SK-N-MC (cell line): ENCODE results near the gene PRKCI.

Source experiments
- DNase-seq: peaks from one replicate; pipeline ENCODE4 v3.0.0-alpha.2; 2011; ENCODE audit warnings: low read depth, low spot score
- H3K27ac ChIP-seq: fragments of 200-600 bp; sonication (generic); 2 replicates; pipeline ENCODE4 v1.5.1; 2016; ENCODE audit warnings: mixed run types
- H3K36me3 ChIP-seq: fragments of 200-600 bp; sonication (generic); 2 replicates; pipeline ENCODE4 v1.6.1; 2017; ENCODE audit warnings: antibody characterized with exemption, low read length, mixed read lengths; ENCODE audit not compliant: insufficient read depth
- H3K4me3 ChIP-seq: fragments of 200-600 bp; sonication (generic); 2 replicates; pipeline ENCODE4 v1.5.1; 2016
- H3K9ac ChIP-seq: fragments of 200-600 bp; sonication (generic); 2 replicates; pipeline ENCODE4 v1.8.0; 2017; ENCODE audit warnings: mixed run types, mixed read lengths; ENCODE audit not compliant: insufficient read length
- H3K9me3 ChIP-seq: fragments of 200-600 bp; sonication (generic); 2 replicates; pipeline ENCODE4 v1.6.1; 2017; ENCODE audit warnings: low read depth, mild to moderate bottlenecking, antibody characterized with exemption, low read length, moderate library complexity, mixed read lengths
- EZH2 ChIP-seq: fragments of 200-600 bp; sonication (generic); IDR thresholded peaks from one replicate; pipeline ENCODE4 v1.6.1; 2017; ENCODE audit warnings: antibody characterized with exemption
- FOXP2 ChIP-seq: optimal IDR thresholded peaks from 2 replicates; pipeline ENCODE3; 2011; ENCODE audit warnings: mild to moderate bottlenecking, moderate library complexity; ENCODE audit not compliant: insufficient read depth; ENCODE audit errors: extremely low read length, control extremely low read depth
- POLR2AphosphoS5 ChIP-seq: IDR thresholded peaks from 2 replicates; pipeline ENCODE4 v1.6.1; 2012; ENCODE audit warnings: mild to moderate bottlenecking, low read depth, low read length, borderline replicate concordance

Gene PRKCI

DNA sequence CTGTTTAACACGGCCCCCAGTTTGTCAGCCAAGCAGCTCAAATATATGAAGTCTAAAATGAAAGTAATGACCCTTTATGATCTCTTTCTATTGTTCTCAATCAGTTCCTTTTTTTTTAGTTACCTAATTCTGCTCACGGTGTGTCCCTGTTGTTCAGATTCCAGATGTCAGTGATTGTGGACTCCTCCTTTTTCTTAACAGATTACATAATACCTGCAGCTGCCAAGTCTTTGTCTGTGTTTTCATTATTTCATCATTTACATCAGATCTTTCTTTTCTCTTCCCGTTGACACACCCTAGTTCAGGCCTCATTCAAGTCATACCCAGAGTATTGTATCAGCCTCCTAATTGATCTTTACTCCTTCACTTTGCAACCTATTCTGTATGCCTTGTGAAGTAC lies 79.2 kb downstream of the PRKCI start:
- H3K27ac ChIP-seq = no peak overlapping the region
- H3K36me3 ChIP-seq = peaks cover 26% of the 10 kb centered on the region
- no peak for DNase-seq
- H3K9me3 ChIP-seq = no peaks in the 10 kb centered on the region
- H3K9ac ChIP-seq = no peak overlapping the region
- no peak overlapping the region for H3K4me3 ChIP-seq
- TF ChIP-seq POLR2AphosphoS5 = no peak
- no peak for TF ChIP-seq EZH2
- no peak for TF ChIP-seq FOXP2

DNA sequence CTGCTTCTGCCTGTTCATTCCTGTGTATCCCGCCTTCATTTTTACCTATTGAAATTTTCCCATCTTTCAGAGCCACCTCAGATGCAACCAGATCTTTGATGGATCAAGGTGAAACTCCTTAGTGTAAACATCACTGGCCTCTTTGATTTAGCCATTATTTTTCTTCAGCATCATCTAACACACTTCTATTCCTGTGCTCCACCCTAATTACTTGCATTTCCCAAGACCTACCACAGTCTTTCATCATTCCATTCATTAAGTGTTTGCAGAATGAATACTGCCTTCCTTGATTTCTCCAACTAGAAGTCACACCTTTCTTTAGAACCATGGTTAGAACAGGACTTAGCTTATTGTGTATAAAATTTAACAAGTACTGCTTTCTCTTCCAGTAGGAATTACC lies 79.8 kb downstream of the PRKCI start:
- H3K27ac ChIP-seq = no peak overlapping the region
- H3K4me3 ChIP-seq = no peak overlapping the region
- H3K36me3 ChIP-seq = peaks cover 21% of the 10 kb centered on the region
- no peak overlapping the region for H3K9ac ChIP-seq
- no peak for TF ChIP-seq POLR2AphosphoS5
- no peak for TF ChIP-seq FOXP2
- no peak for TF ChIP-seq EZH2
- no peaks in the 10 kb centered on the region for H3K9me3 ChIP-seq
- no peak for DNase-seq

DNA sequence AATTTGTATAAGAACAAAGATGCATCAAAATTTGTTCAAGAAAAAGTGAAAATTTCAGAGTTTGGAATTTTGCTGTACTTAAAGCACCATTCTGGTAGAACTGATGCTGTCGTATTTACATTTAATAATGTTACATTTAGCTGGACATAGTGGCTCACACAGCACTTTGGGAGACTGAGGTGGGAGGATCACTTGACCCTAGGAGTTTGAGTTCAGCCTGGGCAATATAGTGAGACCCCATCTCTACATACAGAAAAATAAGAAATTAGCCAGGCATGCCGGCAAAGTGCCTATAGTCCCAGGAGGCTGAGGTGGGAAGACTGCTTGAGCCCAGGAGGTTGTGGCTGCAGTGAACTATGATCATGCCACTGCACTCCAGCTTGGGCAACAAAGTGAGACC lies 83.8 kb downstream of the PRKCI start:
- H3K4me3 ChIP-seq = no peak overlapping the region
- no peak overlapping the region for H3K9ac ChIP-seq
- DNase-seq = no peak
- H3K27ac ChIP-seq = no peak overlapping the region
- TF ChIP-seq EZH2 (no peak), FOXP2 (no peak)
- no peaks in the 10 kb centered on the region for H3K9me3 ChIP-seq
- H3K36me3 ChIP-seq = peaks cover 13% of the 10 kb centered on the region

DNA sequence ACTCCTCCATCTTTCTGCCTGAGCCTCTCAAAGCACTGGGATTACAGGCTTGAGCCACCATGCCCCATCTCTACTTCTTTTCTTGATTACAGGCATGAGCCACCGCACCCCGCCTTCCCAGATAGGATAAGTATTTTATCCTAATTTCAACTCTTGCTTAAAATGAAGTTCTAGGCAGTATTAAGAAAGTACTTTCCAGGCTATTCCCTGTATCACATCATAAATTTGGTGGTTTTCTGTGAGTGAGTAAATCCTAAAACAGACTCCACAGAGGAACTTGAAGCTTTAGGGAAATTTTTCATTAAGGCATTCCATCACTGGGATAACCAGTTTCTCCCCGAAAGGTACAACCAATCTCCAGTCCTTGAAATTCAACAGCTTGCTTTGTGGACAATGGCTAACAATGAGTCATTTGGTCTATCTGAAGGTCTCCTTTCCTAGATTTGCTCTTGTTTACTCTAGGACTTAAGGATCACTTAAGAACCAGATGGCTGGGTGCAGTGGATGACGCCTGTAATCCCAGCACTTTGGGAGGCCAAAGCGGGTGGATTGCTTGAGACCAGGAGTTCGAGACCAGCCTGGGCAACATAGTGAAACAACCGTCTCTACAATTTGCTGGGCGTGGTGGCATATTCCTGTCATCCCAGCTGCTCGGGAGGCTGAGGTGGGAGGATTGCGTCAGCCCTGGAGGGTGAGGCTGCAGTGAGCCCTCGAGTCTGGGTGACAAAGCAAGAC lies 85.6 kb downstream of the PRKCI start:
- H3K4me3 ChIP-seq = no peak overlapping the region
- peaks cover 9% of the 10 kb centered on the region; the same call in 1 of the 2 replicates for H3K36me3 ChIP-seq
- no peak for TF ChIP-seq EZH2
- TF ChIP-seq FOXP2 = no peak
- TF ChIP-seq POLR2AphosphoS5 = no peak
- H3K9me3 ChIP-seq = no peaks in the 10 kb centered on the region
- H3K9ac ChIP-seq = no peak overlapping the region
- DNase-seq = no peak
- no peak overlapping the region for H3K27ac ChIP-seq

DNA sequence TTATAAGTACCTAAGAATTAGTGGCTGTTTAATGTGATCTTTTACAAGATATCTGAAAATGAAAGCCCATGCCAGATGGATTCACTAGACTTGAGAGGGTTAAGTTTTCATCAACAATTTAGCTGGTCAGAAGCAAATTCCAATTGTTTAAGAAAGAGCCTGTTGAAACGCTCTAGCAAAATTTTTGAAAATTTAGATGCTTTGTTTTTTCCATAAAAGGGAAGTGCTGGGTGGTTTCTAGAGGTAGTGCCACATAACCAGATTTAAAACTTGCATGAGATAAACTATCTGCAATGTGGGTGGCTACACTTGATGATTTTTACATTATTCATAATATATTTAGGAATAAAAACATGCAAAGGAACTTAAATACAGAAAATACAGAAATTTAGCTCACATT lies 86.8 kb downstream of the PRKCI start:
- Histone ChIP-seq H3K4me3 (no peak overlapping the region), H3K9me3 (no peaks in the 10 kb centered on the region), H3K27ac (no peak overlapping the region), H3K36me3 (peaks cover 4% of the 10 kb centered on the region; the same call in 1 of the 2 replicates), H3K9ac (no peak overlapping the region)
- no peak for DNase-seq
- TF ChIP-seq POLR2AphosphoS5 (no peak), EZH2 (no peak), FOXP2 (no peak)

DNA sequence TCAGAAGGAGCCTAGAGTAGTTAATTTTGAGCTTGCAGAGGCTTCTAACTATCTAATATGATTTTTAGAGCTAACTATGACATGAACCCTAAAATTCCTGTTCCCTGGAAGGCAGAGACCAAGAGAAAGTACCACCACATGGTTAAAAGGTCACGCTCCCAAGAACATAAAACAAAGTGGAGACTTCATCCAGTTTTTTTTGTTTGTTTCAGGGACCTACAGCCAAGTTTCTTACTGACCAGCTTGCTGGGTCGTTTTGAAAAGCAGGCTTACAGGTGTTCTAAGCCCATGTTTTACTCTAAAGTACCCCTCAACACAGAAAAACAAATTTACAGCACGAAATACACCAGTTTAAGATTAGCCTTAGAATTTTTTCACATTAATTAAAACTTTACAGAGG lies 95.7 kb downstream of the PRKCI start:
- H3K9ac ChIP-seq = no peak overlapping the region
- no peaks in the 10 kb centered on the region for H3K9me3 ChIP-seq
- no peaks in the 10 kb centered on the region for H3K36me3 ChIP-seq
- no peak overlapping the region for H3K27ac ChIP-seq
- no peak overlapping the region for H3K4me3 ChIP-seq
- TF ChIP-seq FOXP2 (no peak), EZH2 (no peak), POLR2AphosphoS5 (no peak)
- no peak for DNase-seq

DNA sequence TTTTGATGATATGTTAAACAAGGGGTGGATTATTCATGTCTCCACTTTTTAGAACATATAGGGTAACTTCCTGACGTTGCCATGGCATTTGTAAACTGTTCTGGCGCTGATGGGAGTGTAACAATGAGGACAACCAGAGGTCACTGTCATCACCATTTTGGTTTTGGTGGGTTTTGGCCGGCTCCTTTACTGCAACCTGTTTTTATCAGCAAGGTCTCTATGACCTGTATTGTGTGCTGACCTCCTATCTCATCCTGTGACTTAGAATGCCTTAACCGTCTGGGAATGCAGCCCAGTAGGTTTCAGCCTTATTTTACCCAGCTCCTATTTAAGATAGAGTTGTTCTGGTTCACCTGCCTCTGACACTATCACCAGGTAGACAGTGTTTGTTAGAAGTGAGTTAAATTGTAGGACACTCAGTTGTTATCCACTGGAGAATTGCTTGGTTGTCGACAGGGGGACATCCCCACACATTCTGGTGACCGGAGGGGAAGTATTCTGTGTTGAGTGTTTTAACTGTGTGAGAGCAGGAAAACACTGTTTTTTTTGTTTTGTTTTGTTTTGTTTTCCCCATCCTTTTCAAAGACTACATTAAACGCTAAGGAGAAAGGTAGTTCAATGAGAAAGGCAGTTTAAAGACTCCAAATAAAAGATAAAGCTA lies 98.4 kb downstream of the PRKCI start:
- no peak overlapping the region for H3K9ac ChIP-seq
- H3K4me3 ChIP-seq = no peak overlapping the region
- H3K36me3 ChIP-seq = no peaks in the 10 kb centered on the region
- TF ChIP-seq EZH2 (no peak), POLR2AphosphoS5 (no peak), FOXP2 (no peak)
- no peak for DNase-seq
- no peaks in the 10 kb centered on the region for H3K9me3 ChIP-seq
- H3K27ac ChIP-seq = no peak overlapping the region

DNA sequence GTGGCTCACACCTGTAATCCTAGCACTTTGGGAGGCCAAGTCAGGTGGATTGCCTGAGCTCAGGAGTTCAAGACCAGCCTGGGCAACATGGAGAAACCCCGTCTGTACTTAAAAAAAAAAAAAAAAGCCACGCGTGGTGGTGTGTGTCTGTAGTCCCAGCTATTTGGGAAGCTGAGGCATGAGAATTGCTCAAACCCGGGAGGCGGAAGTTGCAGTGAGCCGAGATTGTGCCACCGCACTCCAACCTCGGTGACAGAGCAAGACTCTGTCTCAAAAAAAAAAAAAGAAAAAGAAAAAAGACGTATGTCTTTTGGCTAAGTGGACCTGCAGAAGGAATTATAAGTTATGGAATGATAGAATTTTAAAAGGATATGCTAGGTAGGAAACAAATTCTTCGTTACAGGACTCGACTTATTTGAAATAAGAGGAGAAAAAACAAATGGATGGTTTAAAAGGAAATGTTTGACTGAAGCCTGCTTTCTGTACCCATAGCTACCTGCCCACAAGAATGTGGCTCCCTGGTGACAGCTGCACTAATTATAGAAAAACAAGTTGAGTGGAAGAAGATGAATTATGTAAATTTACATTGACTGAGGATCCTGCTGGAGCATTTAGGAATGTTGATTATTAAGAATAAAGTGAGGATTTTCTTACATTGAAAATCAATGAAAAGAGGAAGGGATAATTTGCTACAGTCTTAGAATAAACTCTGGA lies 99.3 kb downstream of the PRKCI start:
- TF ChIP-seq EZH2 = no peak
- TF ChIP-seq POLR2AphosphoS5 = no peak
- no peak for TF ChIP-seq FOXP2
- Histone ChIP-seq H3K27ac (no peak overlapping the region), H3K36me3 (no peaks in the 10 kb centered on the region), H3K9ac (no peak overlapping the region), H3K9me3 (no peaks in the 10 kb centered on the region), H3K4me3 (no peak overlapping the region)
- DNase-seq = no peak
